ENCODE measurements around the gene HIRA. TPM values are rescaled to one million over a fixed set of nuclear protein-coding genes. Genes with fewer than 3 reads are reported as not detected.

Gene HIRA
- polyA plus RNA-seq, 3 donors: 1.8 to 20.7 (median 2.6) TPM

DNA sequence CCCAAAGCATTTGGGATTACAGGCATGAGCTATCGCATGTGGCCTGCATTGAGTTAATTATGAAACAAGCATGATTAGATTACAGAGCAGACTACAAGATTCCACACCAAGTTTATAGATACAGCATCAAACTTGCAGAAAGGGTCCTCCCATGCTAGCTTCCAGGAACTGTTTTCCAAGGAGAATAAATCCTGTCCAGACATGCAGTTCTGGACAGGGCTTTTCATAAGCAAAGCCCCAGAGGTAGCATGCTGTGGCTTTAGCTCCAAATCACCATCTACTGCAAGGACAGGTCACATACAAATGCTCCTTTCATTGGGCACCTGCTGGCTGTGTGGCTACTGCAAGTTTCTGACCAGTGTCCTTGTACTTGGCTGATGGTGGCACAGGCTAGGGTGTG is 57.1 kb downstream of the HIRA start:
- Histone ChIP-seq H3K4me1 (ENCODE audit: control insufficient read depth in 1 of 2, insufficient read depth in 2 of 2, low read length in 2 of 2) (no peaks in the 10 kb centered on the region), H2AFZ (ENCODE audit: insufficient read depth, low read depth, low read length, poor library complexity, severe bottlenecking) (no peak overlapping the region), H3K4me3 (replicated peaks in 1 of 3; ENCODE audit: low read depth in 2 of 3, low read length in 3 of 3) (no peak overlapping the region), H3K9me3 (replicated peaks in 1 of 2; ENCODE audit: control insufficient read depth in 1 of 2, insufficient read depth in 1 of 2, low read length in 2 of 2) (no peaks in the 10 kb centered on the region), H3K4me2 (replicated peaks; ENCODE audit: extremely low read depth, low read length, poor library complexity, severe bottlenecking) (no peak overlapping the region), H3K27me3 (ENCODE audit: control insufficient read depth in 2 of 2, insufficient read depth in 2 of 2, low read length in 2 of 2) (no peaks in the 10 kb centered on the region), H4K20me1 (ENCODE audit: insufficient read depth, low read length) (no peaks in the 10 kb centered on the region), H3K36me3 (replicated peaks in 1 of 2; ENCODE audit: control insufficient read depth in 1 of 2, insufficient read depth in 2 of 2, low read length in 2 of 2) (peaks cover 89 to 95% of the 10 kb centered on the region in 2 donors), H3K79me2 (ENCODE audit: insufficient read depth, low read length) (no peaks in the 10 kb centered on the region), H3K27ac (ENCODE audit: low read depth in 1 of 2, low read length in 2 of 2) (no peak overlapping the region), H3K9ac (ENCODE audit: insufficient read depth, low read length, poor library complexity, severe bottlenecking) (no peak overlapping the region)
- H3K27me3 Mint-ChIP-seq (ENCODE audit: low read depth in 3 of 3): no peaks in the 10 kb centered on the region
- intact Hi-C loops (cut with micrococcal nuclease): no loop called here
- peak overlapping the region in 1 of 7 donors; percentile 64 for H3K27ac Mint-ChIP-seq
- no peak for TF ChIP-seq CTCF (IDR thresholded peaks at IDR 0.05)
- no CpG with 5 or more reads among the region's 1 CpG for WGBS (ENCODE audit: insufficient coverage)
- DNase-seq: no peak
- H3K9me3 Mint-ChIP-seq: peaks cover 0 to 2% (median 0%) of the 10 kb centered on the region in 7 donors
- no peak overlapping the region for H3K4me3 Mint-ChIP-seq
- peaks cover 75 to 93% of the 10 kb centered on the region in 2 donors for H3K36me3 Mint-ChIP-seq
- H3K4me1 Mint-ChIP-seq: no peaks in the 10 kb centered on the region

GRCh38 chr22:19373450-19373849 is 58.1 kb downstream of the HIRA start:
- no peak for DNase-seq
- intact Hi-C loops (cut with micrococcal nuclease): no loop called here

More at GRCh38 chr22:19373450-19373849, 58.1 kb downstream of the HIRA start:
- Histone ChIP-seq H2AFZ (ENCODE audit: insufficient read depth, low read depth, low read length, poor library complexity, severe bottlenecking) (no peak overlapping the region), H3K4me3 (replicated peaks in 1 of 3; ENCODE audit: low read depth in 2 of 3, low read length in 3 of 3) (no peak overlapping the region), H4K20me1 (ENCODE audit: insufficient read depth, low read length) (no peaks in the 10 kb centered on the region), H3K4me1 (ENCODE audit: control insufficient read depth in 1 of 2, insufficient read depth in 2 of 2, low read length in 2 of 2) (no peaks in the 10 kb centered on the region), H3K9me3 (replicated peaks in 1 of 2; ENCODE audit: control insufficient read depth in 1 of 2, insufficient read depth in 1 of 2, low read length in 2 of 2) (no peaks in the 10 kb centered on the region), H3K27me3 (ENCODE audit: control insufficient read depth in 2 of 2, insufficient read depth in 2 of 2, low read length in 2 of 2) (no peaks in the 10 kb centered on the region), H3K79me2 (ENCODE audit: insufficient read depth, low read length) (no peaks in the 10 kb centered on the region), H3K27ac (ENCODE audit: low read depth in 1 of 2, low read length in 2 of 2) (no peak overlapping the region), H3K36me3 (replicated peaks in 1 of 2; ENCODE audit: control insufficient read depth in 1 of 2, insufficient read depth in 2 of 2, low read length in 2 of 2) (peaks cover 95 to 99% of the 10 kb centered on the region in 2 donors), H3K9ac (ENCODE audit: insufficient read depth, low read length, poor library complexity, severe bottlenecking) (no peak overlapping the region), H3K4me2 (replicated peaks; ENCODE audit: extremely low read depth, low read length, poor library complexity, severe bottlenecking) (no peak overlapping the region)
- no peak overlapping the region for H3K4me3 Mint-ChIP-seq
- no peaks in the 10 kb centered on the region for H3K4me1 Mint-ChIP-seq
- 100% methylated on average over 5 of the region's 5 CpGs for WGBS (ENCODE audit: insufficient coverage)
- no peaks in the 10 kb centered on the region for H3K27me3 Mint-ChIP-seq (ENCODE audit: low read depth in 3 of 3)
- peak overlapping the region in 2 of 7 donors; percentile 26 to 31 for H3K27ac Mint-ChIP-seq
- peaks cover 0 to 2% (median 0%) of the 10 kb centered on the region in 7 donors for H3K9me3 Mint-ChIP-seq
- peaks cover 81 to 97% of the 10 kb centered on the region in 2 donors for H3K36me3 Mint-ChIP-seq
- no peak for TF ChIP-seq CTCF (IDR thresholded peaks at IDR 0.05)
